NCI-H748 (cell line): ENCODE data around the gene MYEOV.

Experiments used
- DNase-seq: peaks from one replicate; lab custom pipeline; 2025; ENCODE audit not compliant: unreplicated experiment; lab: John Stamatoyannopoulos, UW

The MYEOV gene

DNA sequence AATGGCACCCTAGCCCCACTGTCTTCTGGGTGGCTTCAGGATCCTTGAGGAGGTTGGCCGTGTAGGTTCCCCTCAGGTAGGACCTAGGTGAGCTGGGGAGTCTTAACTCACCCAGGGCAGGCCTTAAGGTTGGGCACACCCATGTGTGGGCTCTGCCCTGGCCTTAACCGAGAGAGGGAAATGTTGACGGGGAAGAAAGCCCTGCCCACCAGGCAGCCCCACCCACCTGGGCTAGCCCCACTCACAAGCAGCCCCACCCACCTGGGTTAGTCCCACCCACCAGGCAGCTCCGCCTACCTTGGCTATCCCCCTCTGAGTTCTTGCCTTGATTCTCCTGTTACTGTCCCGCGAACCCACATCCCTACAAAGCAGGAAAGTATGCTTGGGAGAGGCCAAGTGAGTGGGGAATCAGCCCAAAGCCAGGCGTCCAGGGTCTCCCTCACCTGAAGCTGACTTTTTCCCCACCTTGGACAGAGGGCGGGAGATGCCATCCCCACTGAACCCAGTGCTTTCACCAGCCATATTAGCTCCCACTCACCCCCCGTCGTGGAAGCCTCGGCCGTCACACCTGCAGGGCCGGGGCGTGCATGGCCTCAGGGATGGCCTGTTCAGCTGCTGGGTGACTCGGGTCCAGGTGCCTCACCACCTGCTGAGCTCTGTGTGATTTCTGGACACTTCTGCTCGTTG is at the start of gene MYEOV:
TSS of gene MYEOV (plus strand) at position 337 of the 687 bp plus-strand sequence. CDS start 1,200 bp downstream, outside the sequence.
- peak; percentile 22 for DNase-seq

DNA sequence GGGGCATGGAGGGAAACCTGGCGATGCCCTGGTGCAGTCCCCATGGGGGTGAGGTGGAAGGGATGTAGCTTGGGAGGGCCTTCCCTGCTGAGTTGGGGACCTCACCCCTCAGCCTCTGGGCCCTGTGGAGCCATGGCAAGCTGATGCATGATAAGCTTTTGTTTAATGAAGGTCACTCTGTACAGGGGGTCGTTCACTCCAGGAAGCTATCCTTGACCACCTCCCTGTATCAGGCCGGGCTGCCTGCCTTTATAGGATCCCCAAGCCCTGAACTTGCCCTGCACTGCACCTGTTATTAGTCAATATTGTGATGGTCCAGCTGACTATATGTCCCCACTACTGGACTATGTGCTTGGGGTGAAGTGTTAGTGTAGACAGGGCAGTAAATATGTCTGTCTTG is 49.7 kb upstream of the MYEOV start:
- no peak for DNase-seq

DNA sequence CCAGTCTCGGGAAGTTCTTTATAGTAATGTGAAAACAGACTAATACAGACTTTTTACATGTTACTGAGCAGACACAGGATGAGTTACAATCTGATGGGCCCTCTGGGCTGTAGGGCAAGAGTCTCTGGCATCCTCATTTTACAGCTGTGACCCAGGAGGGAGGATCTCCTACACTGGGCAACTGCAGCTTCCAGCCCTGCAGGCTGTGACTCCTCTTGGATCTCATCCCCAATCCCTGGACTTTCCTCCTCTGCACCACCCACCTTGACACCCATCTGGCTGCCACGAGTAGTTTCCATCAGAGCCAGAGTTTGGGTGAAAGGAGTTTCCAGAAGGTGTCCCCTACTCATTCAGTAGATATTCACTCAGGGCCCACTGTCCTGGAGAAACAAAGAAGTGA is 48.9 kb upstream of the MYEOV start:
- DNase-seq = no peak

DNA sequence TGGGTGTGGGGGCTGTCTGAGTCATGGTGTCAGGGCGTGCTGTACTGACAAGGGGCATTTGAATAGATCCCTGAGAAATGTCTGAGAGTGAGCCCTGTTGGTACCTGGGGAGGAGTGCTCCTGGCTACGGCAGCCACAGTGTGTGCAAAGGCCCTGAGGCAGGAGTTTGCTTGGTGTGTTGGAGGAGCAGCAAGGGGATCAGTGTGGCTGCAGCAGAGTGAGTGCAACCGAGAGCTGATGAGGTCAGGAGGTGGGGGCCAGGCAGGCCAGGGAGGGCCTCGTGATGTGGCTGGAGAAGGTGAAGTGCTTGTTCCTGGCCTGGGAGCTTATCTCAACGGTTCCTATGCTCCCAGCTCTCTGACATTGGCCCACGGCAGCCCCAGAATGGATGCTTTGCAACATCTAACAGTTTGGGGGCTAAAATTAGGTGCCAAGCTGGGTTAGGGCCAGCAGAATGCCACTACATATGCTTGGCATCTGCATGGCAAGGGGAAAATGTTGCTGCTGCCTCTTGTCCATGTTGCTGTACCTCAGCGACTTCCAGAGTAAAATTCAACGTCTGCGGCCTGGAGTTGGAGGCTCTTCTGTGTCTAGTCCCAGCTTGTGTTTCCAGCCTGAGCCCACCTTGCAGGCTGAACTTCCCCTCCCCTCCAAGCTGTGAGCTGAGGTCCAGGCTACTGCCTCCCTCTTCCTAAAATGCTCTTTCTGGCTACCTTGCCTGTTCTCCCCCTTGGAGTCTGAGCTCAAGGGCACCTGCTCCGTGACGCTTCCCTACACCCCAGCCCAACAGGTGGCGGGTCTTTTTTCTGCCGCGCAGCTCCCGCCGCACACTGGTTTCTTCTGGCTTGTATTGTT is 48.2 kb upstream of the MYEOV start:
- no peak for DNase-seq

DNA sequence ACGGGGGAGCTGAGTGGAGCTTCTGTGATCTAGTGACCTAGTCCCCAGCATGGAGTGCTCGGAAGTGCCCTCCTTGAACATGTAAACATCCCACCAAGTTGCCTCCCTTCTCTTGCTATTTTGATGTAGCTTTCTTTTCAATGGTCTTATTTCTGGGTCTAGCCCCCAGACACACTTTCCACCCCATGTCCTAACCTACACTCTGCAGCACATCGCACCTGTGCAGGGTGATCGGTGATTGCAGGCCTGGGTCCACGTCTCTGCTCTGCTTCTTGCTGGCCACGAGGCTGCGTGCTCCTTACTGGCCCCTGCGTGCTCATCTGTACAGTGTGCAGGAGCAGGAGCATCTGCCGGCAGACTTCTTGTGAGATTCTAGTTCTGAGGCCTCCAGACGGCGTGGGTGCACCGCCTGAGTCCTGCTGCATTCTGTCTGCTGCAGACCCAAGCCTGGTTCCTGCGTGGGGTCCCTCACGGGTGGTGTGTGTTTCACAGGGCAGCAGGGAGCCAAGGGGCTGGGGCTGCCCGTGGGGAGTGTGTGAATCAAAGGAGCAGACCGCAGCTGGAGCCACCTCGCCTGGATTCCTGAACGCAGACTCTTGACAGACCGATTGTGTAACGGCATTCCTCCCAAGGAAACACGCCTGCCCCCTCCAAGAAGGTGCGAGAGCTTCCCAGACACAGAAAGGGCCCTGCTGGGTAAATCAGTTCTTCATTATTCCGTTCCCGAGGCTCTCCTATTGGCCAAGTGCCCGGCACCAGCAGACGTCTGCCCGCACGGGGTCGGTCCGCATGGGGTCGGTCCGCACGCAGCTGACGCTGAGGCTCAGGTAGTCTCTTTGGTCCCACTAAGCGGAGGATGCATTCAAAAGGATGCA is 44.4 kb upstream of the MYEOV start:
- no peak for DNase-seq

DNA sequence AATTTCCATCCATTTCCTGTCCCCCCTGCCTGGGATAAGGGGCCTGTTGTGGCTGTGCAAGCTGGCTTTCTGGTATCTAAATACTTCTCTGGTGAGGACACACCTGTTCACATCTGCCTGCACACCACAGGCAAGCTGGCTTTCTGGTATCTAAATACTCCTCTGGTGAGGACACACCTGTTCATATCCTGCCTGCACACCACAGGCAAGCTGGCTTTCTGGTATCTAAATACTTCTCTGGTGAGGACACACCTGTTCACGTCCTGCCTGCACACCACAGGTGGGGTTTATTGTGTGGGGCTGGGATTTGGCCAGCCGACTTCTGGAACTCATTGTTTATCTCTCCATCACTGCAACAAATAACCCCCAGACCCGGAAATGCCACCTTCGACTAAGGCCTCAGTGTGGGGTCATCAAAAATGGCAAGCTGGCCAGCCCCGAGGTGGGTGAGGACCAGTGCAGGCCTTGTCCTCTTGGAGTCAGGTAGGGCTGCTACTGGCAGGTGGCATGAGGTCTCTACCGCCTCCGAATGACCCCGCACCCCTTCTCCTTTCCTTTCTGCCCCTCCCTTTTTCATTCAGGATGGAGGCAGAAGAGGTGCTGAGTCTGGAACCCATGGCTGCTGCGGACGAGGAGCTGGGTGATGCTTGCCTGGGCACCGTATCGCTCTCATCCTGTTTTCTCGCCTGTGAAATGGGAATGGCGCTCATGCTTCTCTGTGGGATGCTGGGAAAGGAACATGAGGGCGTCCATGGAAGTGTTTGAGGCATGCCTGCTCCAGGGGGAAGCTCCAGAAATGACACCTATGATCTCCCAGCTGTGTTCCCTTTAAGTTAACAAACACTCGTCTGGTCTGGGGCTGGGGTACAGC is 43.5 kb upstream of the MYEOV start:
- DNase-seq = peak; percentile 84

DNA sequence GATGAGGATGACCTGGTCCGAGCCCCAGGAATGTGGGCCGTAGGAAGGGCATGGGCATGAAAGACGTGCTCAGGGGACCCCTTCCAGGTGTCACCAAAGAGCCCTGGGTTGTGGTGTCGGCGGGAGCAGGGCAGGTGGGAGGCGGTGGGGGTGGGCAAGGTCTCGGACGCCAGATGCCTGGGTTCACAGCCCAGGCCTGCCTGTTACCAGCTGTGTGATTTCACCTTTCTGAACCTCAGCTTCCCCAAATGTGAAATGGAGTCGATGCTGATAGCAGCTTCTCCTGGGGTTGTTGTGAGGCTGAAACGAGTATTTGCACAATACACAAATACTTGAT is 42.9 kb upstream of the MYEOV start:
- no peak for DNase-seq

DNA sequence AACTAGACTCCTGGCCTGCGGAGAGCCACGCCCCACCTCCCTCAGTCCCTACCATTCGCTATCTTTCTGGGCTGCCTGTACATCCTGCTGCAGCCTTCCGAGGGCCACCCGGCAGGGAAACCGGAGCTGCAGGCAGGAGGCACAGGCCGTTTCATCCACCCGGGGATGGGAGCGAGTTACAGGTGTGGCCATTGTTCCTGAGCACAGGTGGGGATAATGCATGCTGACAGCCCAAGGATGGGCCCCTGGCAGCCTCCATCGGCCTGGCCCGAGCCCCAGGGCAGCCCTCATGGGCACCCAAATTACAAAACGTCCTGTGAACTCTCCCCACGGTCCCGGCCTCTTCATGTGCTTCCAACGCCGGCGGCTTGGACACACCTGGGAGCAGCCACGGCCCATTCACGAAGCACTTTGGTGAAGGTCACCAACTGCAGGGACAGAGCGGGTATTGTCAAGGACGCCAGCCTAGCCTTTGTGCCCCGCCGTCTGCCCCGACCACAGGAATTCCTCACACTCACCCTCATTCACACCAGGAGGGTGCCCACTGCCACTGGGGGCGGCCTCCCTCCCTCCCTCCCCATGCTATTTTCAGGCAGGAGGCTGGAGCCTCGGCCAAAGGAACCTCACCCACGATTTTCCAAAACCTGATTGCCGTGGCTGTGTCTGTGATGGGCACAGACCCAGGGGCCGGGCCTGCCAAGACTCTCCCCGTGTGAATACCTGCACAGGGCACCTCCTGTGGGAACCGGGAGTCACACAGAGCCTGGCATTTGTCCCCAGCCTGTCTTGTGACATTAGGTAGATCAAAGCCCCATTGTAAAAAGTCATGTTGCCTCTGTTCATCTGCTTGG is 42.1 kb upstream of the MYEOV start:
- no peak for DNase-seq

DNA sequence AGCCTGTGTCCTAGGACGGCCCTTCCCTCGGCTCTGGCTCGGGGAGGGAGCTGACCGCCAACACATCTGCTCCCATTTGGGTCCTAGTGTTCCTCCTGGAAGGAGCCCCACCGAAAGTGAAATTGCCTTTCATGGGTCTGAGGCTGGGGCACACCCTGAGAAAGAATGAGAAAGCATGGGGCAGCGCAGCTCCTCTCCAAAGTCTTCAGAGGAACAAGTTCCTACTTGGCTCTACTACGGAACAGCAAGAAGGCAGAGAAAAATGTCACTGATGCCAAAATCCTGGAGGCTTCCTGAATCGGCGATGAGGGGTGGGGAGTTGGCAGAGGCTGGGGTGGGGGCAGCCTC is 41.5 kb upstream of the MYEOV start:
- no peak for DNase-seq

DNA sequence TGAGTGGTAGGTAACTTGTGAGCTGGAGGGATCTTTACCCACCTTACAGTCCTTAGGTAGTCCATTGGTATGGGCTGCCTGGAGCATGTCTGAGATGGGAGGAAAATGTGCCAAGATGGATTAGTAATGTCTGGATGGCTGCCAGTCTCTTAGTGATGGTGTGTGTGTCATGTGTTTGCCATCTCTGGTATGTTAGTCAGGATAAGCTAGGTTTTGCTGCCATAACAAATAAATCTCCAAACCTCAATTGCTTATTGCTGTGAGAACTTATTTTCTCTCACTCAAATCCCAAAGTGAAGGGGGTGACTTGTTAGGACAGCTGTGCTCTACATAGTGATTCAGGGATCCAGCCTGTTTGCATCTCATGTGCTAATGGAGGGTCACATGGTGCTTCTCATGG is 40.9 kb upstream of the MYEOV start:
- no peak for DNase-seq

DNA sequence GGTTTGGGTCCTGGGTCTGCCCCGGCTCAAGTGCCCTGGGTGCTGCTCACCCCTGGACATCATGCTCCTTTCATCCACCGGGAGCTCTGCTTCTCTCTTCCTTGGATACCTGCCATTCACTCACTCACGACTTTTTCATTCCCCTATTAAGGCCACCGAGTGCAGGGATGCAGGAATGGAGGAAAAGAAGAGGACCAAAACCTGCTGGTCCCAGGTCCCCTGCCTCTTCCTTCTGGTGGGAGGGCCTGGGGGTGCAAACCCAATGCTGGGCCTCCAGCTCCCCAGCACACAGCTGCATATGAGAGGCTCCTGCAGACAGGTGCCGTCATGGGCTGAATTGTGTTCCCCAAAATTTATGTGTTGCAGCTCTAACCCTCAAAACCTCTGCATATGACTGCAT is 36.8 kb upstream of the MYEOV start:
- DNase-seq = no peak

DNA sequence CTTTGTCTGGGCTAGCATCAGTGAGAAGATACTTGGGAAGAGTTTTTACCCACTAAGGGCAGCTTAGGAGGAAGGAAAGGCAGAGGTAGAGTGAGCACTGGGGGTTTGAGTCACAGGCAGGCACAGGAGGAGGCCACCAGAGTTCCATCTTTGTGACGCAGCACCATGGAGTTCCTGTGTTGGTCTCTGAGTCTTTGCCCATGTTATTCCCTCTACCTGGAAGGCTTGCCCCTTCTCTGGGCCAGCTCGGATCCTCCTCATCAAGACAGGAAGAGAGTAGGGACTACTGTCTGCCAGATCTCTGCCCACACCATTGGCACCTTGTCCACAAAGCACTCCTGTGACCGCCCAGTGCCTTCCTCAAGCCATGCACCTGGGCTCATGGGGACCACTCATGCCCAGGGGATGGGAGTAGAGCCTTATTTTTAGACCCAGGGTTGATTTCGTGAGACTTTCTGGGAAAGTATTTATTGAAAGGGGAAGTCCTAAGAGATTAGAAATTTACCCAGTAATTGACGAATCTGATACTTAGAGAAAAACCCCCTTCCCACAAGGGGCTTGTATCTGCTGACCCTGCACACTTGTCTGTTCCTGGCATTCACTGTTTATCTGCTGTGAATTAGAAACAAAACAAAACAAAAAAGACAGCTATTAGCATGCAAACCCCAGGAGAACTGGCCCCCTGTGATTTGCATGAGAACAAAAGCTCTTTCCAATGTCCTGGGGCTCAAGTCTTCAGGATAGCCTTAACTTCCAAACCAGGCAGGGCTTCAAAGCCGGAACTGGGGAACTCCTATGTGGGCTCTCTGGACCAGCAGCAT is 35.9 kb upstream of the MYEOV start:
- no peak for DNase-seq

DNA sequence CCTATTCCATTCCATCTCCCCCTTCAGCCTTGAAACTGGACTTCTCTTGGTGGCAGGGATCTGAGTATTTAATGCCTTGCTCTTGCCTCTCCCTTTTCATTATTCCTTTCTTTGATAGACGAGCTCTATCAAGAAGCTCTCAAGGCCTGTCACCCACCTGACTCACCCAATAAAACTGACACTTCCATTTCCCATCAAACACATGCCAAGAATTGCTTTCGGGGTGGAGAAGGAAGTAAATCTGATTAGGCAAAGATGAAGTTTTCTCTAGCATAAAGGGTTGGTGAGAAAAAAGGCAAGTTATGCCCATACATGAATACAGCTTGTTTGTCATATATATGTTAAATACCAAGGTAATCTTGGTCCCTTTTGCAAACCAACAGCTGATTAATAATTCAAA is 34.9 kb upstream of the MYEOV start:
- DNase-seq = no peak

DNA sequence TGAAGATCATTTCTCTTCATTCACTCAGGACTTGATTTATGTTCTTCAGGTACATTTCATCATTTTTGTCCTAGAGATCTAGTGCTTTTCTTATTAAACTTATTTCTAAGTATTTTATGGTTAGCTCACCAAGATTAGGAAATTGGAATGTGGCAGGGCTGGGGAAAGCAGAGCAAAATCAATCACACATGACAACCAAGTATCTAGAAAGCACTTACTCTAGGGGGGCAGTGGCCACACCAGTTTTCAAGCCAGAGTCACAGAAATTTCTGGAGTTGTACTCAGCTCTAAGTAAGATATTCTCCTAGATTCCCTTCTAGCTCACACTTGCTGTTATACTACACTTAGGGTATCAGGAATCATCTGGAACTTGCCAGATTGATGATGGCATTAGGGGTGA is 33.3 kb upstream of the MYEOV start:
- DNase-seq = no peak

DNA sequence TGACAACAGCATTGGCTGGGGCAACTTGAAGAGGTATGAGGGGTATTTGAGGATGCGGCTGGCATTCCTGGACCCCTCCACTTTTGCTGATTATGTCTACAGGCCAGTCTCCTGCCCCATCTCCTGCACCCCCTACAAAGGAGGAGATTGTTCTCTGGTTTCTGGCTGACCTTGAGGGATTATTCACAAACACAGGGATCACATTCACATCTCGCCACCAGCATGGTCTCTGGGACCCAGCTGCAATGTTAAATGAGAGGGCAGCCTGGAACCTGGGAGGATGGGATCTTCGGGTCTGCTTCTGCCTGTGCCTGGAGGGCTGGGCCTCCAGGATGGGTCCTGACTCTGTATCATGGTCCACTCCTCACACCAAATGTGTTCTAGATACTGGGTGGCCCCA is 32.8 kb upstream of the MYEOV start:
- no peak for DNase-seq

DNA sequence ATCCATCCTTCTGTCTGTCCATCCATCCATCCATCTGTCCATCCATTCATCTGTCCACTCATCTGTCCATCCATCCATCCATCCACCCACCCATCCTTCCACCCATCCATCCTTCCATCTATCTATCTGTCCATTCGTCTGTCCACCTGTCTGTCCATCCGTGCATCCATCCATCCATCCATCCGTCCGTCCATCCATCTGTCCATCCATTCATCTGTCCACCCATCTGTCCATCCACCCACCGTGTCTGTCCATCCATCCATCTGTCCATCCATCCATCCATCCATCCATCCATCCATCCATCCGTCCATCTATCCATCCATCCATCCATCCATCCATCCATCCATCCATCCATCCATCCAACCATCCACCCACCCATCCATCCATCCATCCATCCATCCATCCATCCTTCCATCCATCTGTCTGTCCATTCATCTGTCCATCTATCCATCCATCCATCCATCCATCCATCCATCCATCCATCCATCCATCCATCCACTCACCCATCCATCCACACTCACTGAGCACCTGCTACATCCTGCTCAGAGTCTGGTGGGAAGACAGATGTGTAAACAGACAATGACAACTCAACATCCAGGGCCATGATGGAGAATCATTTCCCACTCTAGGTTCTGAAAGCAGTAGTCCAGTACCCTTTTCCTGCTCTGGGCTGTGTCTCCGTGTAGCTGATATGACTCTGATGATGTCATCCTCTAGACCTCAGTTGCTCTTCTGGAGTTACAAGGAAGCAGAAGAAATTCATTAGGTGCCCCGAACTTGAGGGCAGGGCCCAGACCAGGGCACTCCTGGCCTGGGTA is 30.8 kb upstream of the MYEOV start:
- no peak for DNase-seq

DNA sequence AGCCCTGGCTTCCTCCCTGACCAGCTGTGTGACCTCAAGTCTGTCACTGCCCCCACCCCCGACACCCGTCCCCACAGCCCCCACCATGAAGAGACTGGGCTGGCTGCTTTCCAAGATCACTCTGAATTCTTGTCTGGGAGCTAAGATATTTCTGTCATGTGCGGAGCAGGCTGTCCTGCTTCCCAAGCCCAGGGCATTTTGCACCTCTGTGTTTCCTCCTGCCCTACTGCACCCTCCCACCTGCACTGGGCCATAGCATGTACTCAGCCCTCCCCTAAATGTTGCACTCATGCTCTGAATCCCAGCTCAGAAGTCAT is 30.3 kb upstream of the MYEOV start:
- DNase-seq = no peak

DNA sequence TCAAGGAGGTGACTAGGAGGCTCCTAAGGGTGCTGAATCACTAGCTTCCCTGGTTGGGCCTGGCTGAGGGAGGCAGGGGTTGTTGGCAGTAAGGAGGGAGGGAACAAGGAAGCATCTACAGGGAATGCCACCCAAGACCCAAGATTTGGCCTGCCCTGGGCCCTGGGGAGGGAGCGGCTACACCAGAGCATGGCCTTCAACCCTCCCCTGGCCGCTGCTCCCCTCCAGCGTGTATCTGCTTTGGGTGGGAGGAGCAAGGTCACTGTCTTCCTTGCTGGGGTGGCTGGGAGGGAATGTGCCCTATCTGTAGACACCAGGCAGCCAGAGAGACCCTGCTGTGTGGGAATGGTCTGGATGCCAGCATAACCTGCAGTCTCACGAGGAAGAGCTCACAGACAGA is 29.5 kb upstream of the MYEOV start:
- no peak for DNase-seq
